Endodermal cell (in vitro differentiated cells): Measurements from ENCODE around the gene RERE. TPM values are rescaled to one million over a fixed set of nuclear protein-coding genes. Genes with fewer than 3 reads are reported as not detected.

ENCODE experiments used
- DNase-seq: peaks from one replicate; pipeline ENCODE4 v3.0.0-alpha.2; 2017
- H3K27ac ChIP-seq: 2 replicates; pipeline ENCODE4 v1.5.1; 2013; ENCODE audit warnings: mild to moderate bottlenecking, low read depth, low read length, moderate library complexity
- H3K27me3 ChIP-seq: 2 replicates; pipeline ENCODE4 v1.6.1; 2013; ENCODE audit warnings: mild to moderate bottlenecking, low read length, moderate library complexity; ENCODE audit not compliant: insufficient read depth, control insufficient read depth, poor library complexity, severe bottlenecking
- H3K36me3 ChIP-seq: 2 replicates; pipeline ENCODE4 v1.7.0; 2013; ENCODE audit warnings: mild to moderate bottlenecking, low read length, moderate library complexity; ENCODE audit not compliant: control insufficient read depth, insufficient read depth
- H3K4me1 ChIP-seq: one replicate; pipeline ENCODE4 v1.7.0; 2013; ENCODE audit warnings: low read length; ENCODE audit not compliant: control insufficient read depth, insufficient read depth
- H3K4me3 ChIP-seq: 2 replicates; pipeline ENCODE4 v1.5.1; 2013; ENCODE audit warnings: mild to moderate bottlenecking, low read length, moderate library complexity
- H3K9ac ChIP-seq: 2 replicates; pipeline ENCODE4 v1.6.1; 2013; ENCODE audit warnings: mild to moderate bottlenecking, low read length, moderate library complexity; ENCODE audit not compliant: poor library complexity, severe bottlenecking; ENCODE audit errors: extremely low read depth
- H3K9me3 ChIP-seq: 2 replicates; pipeline ENCODE4 v1.6.1; 2013; ENCODE audit warnings: mild to moderate bottlenecking, low read length, moderate library complexity; ENCODE audit not compliant: control insufficient read depth
- H3K27ac Mint-ChIP-seq: 2 replicates; pipeline ENCODE4 v1.8.0; 2020; ENCODE audit warnings: mixed read lengths
- H3K27me3 Mint-ChIP-seq: 2 replicates; pipeline ENCODE4 v1.8.0; 2021; ENCODE audit warnings: mild to moderate bottlenecking, mixed read lengths; ENCODE audit not compliant: insufficient read depth
- H3K36me3 Mint-ChIP-seq: 2 replicates; pipeline ENCODE4 v1.8.0; 2020; ENCODE audit warnings: low read depth, mixed read lengths
- H3K4me1 Mint-ChIP-seq: 2 replicates; pipeline ENCODE4 v1.8.0; 2020; ENCODE audit warnings: mixed read lengths
- H3K4me3 Mint-ChIP-seq: 2 replicates; pipeline ENCODE4 v1.8.0; 2020; ENCODE audit warnings: mild to moderate bottlenecking, moderate library complexity, mixed read lengths
- H3K9me3 Mint-ChIP-seq: 2 replicates; pipeline ENCODE4 v1.8.0; 2020; ENCODE audit warnings: mild to moderate bottlenecking, mixed read lengths
- WGBS, 2 experiments: methylation state at CpG; one replicate each; pipeline versions ENCODE4 v1.1.5 to v1.1.7; 2013; ENCODE audit warnings: missing lambda C conversion rate in 2 of 2, mixed read lengths in 1 of 2; ENCODE audit not compliant: insufficient coverage in 1 of 2, insufficient read length in 1 of 2; 5-methylcytosine and 5-hydroxymethylcytosine counted together
- total RNA-seq, 2 donors: library from RNA; stranded (reverse); fragmentation: NEBNext Ultra II Directional in 1 of 2; extraction: Animal tissue kit (Norgen Biotek cat#: 25700) in 1 of 2; gene quantifications; 2 replicates in 1 of 2; 3 replicates in 1 of 2; pipeline ENCODE4 v1.2.1, GENCODE V29; 2021
- TF ChIP-seq, protein P1 (sequence below): fragments of 200-600 bp; sonication (generic); conservative IDR thresholded peaks from 2 replicates; pipeline ENCODE4 v1.5.0; 2021; ENCODE audit warnings: antibody characterized with exemption, mild to moderate bottlenecking

RERE gene
- total RNA-seq, 2 donors from 2014 or later: 159 to 179 TPM

DNA sequence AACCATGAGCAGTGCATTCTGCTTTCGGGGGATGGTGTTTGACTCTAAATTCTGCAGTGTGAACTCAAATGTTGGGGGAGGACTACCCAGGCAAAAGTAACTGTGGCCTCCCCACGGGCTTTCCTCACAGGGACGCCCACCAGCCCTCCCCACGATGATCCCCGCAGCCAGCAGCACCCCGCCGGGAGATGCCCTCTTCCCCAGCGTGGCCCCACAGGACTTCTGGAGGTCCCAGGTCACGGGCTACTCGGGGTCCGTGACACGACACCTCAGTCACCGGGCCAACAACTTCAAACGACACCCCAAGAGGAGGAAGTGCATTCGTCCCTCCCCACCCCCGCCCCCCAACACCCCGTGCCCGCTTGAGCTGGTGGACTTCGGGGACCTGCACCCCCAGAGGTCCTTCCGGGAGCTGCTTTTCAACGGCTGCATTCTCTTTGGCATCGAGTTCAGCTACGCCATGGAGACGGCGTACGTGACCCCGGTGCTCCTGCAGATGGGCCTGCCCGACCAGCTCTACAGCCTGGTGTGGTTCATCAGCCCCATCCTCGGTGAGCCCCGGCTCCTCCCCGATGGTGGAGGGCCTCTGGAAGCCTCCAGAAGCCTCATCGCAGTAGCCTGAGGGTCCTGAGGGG, 493.1 kb downstream of the RERE start:
- TF ChIP-seq, protein P1, sequence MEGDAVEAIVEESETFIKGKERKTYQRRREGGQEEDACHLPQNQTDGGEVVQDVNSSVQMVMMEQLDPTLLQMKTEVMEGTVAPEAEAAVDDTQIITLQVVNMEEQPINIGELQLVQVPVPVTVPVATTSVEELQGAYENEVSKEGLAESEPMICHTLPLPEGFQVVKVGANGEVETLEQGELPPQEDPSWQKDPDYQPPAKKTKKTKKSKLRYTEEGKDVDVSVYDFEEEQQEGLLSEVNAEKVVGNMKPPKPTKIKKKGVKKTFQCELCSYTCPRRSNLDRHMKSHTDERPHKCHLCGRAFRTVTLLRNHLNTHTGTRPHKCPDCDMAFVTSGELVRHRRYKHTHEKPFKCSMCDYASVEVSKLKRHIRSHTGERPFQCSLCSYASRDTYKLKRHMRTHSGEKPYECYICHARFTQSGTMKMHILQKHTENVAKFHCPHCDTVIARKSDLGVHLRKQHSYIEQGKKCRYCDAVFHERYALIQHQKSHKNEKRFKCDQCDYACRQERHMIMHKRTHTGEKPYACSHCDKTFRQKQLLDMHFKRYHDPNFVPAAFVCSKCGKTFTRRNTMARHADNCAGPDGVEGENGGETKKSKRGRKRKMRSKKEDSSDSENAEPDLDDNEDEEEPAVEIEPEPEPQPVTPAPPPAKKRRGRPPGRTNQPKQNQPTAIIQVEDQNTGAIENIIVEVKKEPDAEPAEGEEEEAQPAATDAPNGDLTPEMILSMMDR: no peak
- Mint-ChIP-seq H3K27ac (no peak overlapping the region), H3K27me3 (peaks cover 16% of the 10 kb centered on the region), H3K36me3 (no peaks in the 10 kb centered on the region), H3K9me3 (no peaks in the 10 kb centered on the region), H3K4me1 (no peaks in the 10 kb centered on the region), H3K4me3 (no peak overlapping the region)
- H3K9ac ChIP-seq: no peak overlapping the region
- H3K36me3 ChIP-seq: no peaks in the 10 kb centered on the region
- 93 to 96% methylated on average over 17 to 32 of the region's 32 CpGs for whole genome bisulfite sequencing, 2 experiments
- no peak for DNase-seq
- H3K4me1 ChIP-seq: no peaks in the 10 kb centered on the region
- H3K4me3 ChIP-seq: no peak overlapping the region
- H3K27ac ChIP-seq: no peak overlapping the region
- H3K27me3 ChIP-seq: peaks cover 11% of the 10 kb centered on the region
- no peaks in the 10 kb centered on the region for H3K9me3 ChIP-seq

DNA sequence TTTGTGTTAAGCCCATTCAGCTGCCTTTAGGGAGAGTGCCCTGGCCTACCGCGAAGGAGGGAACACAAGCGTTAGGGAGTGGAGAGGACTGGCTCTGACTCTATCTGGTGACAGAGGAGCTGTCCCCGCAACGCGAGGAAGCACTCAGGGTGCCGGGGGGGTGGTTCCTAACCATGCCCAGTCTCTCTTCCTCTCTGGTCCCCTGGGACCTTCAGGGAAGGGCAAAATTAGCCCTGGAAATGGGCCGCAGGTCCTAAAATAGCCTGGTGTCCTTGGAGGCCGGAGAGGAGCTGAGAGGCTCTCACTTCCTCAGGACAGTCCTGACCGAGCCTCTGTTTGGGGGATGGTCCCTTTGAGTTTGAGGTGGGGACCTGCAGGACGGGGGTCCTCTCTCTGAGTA, 493.7 kb downstream of the RERE start:
- no peak overlapping the region for H3K9ac ChIP-seq
- no peaks in the 10 kb centered on the region for H3K36me3 ChIP-seq
- no peak overlapping the region for H3K27ac ChIP-seq
- peaks cover 22% of the 10 kb centered on the region for H3K27me3 Mint-ChIP-seq
- TF ChIP-seq, protein P1: no peak
- H3K4me1 ChIP-seq: no peaks in the 10 kb centered on the region
- no peak for DNase-seq
- no peaks in the 10 kb centered on the region for H3K9me3 ChIP-seq
- H3K4me3 Mint-ChIP-seq: no peak overlapping the region
- H3K9me3 Mint-ChIP-seq: no peaks in the 10 kb centered on the region
- no peaks in the 10 kb centered on the region for H3K4me1 Mint-ChIP-seq
- peaks cover 16% of the 10 kb centered on the region for H3K27me3 ChIP-seq
- H3K27ac Mint-ChIP-seq: peak overlapping the region; percentile 21
- 83 to 99% methylated on average over 7 to 11 of the region's 11 CpGs for WGBS, 2 experiments
- H3K4me3 ChIP-seq: no peak overlapping the region
- no peaks in the 10 kb centered on the region for H3K36me3 Mint-ChIP-seq

DNA sequence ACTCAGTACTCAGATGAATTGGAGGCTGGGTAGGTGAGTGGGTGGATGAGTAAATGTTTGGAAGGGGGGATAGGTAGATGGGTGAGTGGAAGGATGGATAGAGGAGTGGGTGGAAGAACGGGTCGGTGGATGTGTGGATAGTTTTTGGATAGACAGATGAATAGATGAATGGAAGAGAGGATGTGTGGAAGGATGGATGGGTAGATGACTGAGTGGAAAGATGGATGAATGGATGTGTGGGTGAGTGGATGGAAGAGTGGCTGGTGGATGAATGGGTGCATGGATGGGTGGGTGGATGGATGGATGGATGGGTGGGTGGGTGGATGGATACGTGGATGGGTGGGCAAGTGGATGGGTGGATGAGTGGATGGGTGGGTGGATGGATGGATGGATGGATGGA, 495.8 kb downstream of the RERE start:
- Histone ChIP-seq H3K9me3 (no peaks in the 10 kb centered on the region), H3K4me3 (no peak overlapping the region), H3K4me1 (no peaks in the 10 kb centered on the region), H3K36me3 (no peaks in the 10 kb centered on the region), H3K27ac (no peak overlapping the region), H3K9ac (no peak overlapping the region), H3K27me3 (peaks cover 34% of the 10 kb centered on the region)
- peaks cover 40% of the 10 kb centered on the region for H3K27me3 Mint-ChIP-seq
- no peaks in the 10 kb centered on the region for H3K36me3 Mint-ChIP-seq
- H3K4me3 Mint-ChIP-seq: no peak overlapping the region
- DNase-seq: no peak
- TF ChIP-seq, protein P1: no peak
- H3K27ac Mint-ChIP-seq: no peak overlapping the region
- no peaks in the 10 kb centered on the region for H3K9me3 Mint-ChIP-seq
- peaks cover 2% of the 10 kb centered on the region for H3K4me1 Mint-ChIP-seq
- WGBS, 2 experiments: 85 to 100% methylated on average over 2 to 3 of the region's 3 CpGs
